ENCODE results near the gene RNU5D-1. TPM values are rescaled to one million over a fixed set of nuclear protein-coding genes. Genes with fewer than 3 reads are reported as not detected.

RNU5D-1 gene
- total and polyA plus RNA-seq, 2 donors (not counting 1 experiment from before 2014, with no cell fraction given), result not detected

GRCh38 chr1:44780583-44781121 is 49.7 kb upstream of the RNU5D-1 start:
- POLR2A ChIA-PET, result interaction anchor here (0.7 kb wide), 1 partner anchor 17 kb away, joined by 3 read pairs; no protein-coding TSS in a partner anchor
- Histone ChIP-seq H3K4me2 (replicated peaks; ENCODE audit: low read depth, low read length, poor library complexity, severe bottlenecking) (no peak overlapping the region), H3K27me3 (replicated peaks in 1 of 4; ENCODE audit: control extremely low read depth in 1 of 4, control insufficient read depth in 3 of 4, insufficient read depth in 4 of 4, low read length in 3 of 4) (no peaks in the 10 kb centered on the region), H3K36me3 (replicated peaks in 1 of 2; ENCODE audit: control extremely low read depth in 1 of 2, control insufficient read depth in 1 of 2, extremely low read depth in 1 of 2, insufficient read depth in 2 of 2, low read length in 1 of 2) (peaks cover 0 to 54% of the 10 kb centered on the region in 2 experiments), H3K4me1 (ENCODE audit: control insufficient read depth in 2 of 2, insufficient read depth in 2 of 2, low read length in 2 of 2) (peaks cover 35 to 46% of the 10 kb centered on the region in 2 donors), H3K4me3 (ENCODE audit: control extremely low read depth in 1 of 5, extremely low read depth in 1 of 5, insufficient read depth in 1 of 5, low read depth in 2 of 5, low read length in 4 of 5) (no peak overlapping the region), H3K9ac (ENCODE audit: low read length) (no peak overlapping the region), H3K9me3 (ENCODE audit: control extremely low read depth in 1 of 3, control insufficient read depth in 2 of 3, insufficient read depth in 1 of 3, low read length in 2 of 3) (no peaks in the 10 kb centered on the region), H2AFZ (ENCODE audit: insufficient read depth, low read depth, low read length, poor library complexity, severe bottlenecking) (no peak overlapping the region), H3K79me2 (ENCODE audit: control insufficient read depth, insufficient read depth, low read length) (no peaks in the 10 kb centered on the region), H4K20me1 (ENCODE audit: control insufficient read depth, insufficient read depth, low read length, poor library complexity, severe bottlenecking) (peaks cover 38% of the 10 kb centered on the region), H3K27ac (ENCODE audit: low read length in 2 of 2) (no peak overlapping the region)
- no peaks in the 10 kb centered on the region for H3K27me3 Mint-ChIP-seq
- DNase-seq (no peak), ATAC-seq (ENCODE audit: low read depth) (no peak)
- peaks cover 51% of the 10 kb centered on the region for H3K4me1 Mint-ChIP-seq
- intact Hi-C loops (cut with micrococcal nuclease), result no loop called here
- H3K4me3 Mint-ChIP-seq, result no peak overlapping the region
- WGBS (ENCODE audit: insufficient coverage), result 94% methylated on average over 14 of the region's 14 CpGs
- H3K27ac Mint-ChIP-seq, result no peak overlapping the region
- CTCF ChIA-PET, result interaction anchor here (0.5 to 0.8 kb wide), 2 partner anchors 9 to 180 kb away, joined by 3 to 4 read pairs; no protein-coding TSS in a partner anchor
- TF ChIP-seq CTCF (IDR thresholded peaks at IDR 0.05), result no peak
- TF ChIP-seq EZH2 (IDR thresholded peaks at IDR 0.05; ENCODE audit: borderline replicate concordance, insufficient read depth, low read depth, low read length, poor library complexity, severe bottlenecking), result no peak
- no peaks in the 10 kb centered on the region for H3K9me3 Mint-ChIP-seq (ENCODE audit: insufficient read depth)
